Stimulated activated naive CD4-positive, alpha-beta T cell (primary cell): ENCODE measurements around the gene KLF7.

Source experiments
- DNase-seq, 6 experiments: peaks; one replicate each; lab custom pipeline; 2025; lab: John Stamatoyannopoulos, UW

The KLF7 gene

DNA sequence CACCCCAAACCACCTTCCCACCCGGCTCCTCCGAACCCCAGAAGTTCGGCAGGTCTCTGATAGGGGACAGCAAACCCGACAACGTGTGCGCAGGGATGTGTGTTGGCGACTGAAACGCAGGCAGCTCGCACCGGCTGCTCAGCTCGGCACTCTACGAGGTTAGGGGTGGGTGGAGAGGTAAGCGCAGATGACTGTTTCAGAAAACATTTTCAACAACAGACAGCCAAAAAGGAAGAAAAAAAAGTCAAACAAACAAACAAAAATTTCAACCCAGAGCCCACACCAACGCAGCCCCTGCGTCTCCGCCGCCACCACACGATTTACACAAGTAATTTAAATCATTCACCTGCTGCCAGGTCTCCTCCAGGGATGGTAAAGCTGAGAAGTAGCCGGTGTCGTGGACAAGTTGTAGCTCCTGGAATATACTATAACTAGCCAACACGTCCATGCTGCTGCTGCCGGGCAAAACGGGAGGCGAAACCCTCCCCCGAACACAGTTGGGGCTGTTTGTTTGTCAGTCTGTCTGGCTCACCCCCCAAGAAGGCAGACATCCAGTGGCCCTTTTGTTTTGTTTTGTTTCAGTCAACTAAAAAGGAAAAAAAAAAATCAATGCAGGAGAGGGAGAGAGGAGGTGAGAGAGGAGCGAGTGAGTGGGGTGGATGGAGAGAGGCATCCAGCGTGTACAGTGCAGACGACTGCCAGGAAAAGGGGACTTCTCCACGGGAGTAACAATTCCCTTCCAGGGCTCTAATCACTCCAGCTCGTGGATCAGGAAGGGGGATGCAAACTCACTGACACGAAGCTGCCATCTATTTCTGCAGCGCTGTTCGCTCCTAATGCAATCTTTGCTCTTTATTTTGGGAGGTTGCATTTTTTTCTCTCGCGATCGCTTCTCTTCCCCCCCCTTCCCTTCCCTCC, at the start of gene KLF7:
Gene KLF7, minus strand, starts transcription at position 828 of the 918 bp plus-strand sequence. Its CDS starts 380 bp downstream, at position 448.
- peak; percentile 45 to 84 (median 64) for DNase-seq

GRCh38 chr2:207215308-207215707, 49.6 kb upstream of the KLF7 start:
- no peak for DNase-seq

- no peak for DNase-seq
Measured at GRCh38 chr2:207214446-207214845, 48.7 kb upstream of the KLF7 start.

GRCh38 chr2:207206011-207206410, 40.3 kb upstream of the KLF7 start:
- DNase-seq: no peak

DNA sequence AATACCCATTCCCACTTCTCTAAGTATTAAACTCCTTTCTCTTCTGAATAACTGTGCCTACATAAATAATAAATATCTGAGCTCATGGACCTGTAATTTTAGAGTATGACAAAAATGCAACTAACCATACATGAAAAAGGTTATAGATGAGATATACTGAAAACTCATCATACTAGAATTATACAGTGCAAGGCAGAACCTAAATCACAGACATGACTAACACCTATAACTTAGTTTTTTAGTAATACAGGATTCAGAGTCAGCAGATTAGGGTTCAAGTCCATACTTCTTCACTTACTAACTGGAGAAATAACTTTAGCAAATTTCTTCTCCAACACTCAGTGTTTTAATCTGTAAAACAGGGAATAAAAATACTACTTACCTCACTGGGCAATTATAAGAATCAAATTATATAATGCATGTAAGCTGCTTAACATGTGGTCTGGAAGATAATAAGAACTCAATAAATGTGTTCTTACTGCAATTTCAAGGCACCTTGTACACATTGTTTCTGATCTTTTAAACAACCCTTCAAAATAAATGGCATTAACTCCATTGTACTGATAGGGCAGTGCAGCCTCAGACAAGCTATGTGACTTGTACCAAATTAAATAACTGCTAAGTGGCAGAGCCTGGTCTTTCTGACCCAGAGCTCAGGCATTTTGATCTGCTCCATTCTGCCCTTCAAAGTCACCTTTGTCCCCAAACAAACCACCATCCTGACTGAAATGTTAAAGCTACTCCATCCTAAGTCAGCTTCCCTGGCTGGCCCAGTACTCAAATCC, 39.6 kb upstream of the KLF7 start:
- DNase-seq: no peak

GRCh38 chr2:207203056-207203455, 37.3 kb upstream of the KLF7 start:
- DNase-seq: no peak

DNA sequence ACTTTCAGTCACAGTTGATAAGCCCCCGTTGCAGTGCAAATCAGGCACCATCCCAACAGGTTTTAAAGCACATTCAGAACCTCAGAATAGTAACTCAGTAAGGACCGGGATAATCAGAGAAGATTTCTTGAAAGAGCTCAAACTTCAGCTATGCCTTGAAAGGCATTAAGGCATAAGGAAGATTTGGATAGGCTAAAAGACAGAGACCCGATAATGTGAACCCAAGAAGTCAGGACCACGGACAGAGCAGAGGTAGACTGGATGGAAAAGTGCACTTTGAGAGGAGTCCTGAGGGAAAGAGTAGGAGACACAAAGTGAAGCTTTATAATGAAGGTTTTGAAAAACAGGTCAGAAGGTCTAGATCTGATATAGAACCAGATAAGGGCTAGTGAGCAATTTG, 36.9 kb upstream of the KLF7 start:
- DNase-seq: no peak

DNA sequence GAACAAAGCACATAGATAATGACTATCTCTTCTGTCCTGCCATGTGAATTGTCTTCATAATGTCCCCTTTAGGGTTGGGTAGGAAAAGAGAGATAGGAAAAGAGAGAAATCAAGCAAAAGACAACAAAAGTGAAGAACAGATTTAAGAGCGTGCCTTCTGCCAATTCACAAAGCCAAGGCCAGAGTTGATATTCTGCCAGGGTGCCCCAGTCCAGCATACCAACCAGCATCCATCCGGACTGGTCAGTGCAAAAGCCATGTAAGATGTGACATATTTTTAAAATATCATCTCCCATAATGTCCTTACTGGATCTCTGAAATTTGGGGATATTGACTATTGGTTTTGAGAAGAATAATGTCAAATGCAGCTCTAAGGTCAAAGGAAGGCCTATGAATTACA, 35.7 kb upstream of the KLF7 start:
- no peak for DNase-seq

DNA sequence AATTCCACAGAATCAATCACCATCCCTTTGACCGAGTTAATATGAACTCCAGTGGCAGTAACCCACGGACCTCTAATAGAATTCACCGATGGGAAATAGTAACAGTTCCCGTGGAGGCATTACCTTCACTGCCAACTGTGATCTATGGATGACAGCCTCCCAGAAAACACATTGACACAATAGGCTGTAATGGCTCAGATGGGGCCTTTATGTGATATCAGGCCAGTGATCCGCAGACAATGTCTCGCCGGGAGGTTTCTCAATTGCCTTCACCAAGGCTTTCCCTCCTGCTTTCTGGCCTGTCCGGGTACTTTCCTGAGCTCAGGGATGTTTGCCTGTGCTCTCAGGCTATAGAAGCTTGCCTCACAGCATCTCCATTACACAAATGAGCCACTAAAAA, 34.4 kb upstream of the KLF7 start:
- DNase-seq: no peak

DNA sequence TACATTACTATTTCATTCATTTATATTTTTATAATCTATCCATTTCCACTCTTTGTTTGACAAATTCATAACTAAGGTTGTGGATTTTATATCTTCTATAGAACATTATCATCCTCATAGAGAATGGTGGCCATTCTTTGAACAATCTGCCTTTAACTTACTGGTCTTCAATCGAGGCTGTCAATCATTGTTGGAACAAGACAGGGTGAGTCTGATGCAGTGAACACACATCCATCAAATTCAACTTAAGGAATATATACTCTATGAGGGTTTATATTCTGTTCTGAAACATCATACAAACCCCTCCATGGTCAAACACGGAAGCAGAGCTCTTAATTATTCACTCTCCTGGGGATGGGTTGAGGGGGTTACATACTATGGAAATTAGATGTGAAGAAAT, 28.3 kb upstream of the KLF7 start:
- DNase-seq: no peak

DNA sequence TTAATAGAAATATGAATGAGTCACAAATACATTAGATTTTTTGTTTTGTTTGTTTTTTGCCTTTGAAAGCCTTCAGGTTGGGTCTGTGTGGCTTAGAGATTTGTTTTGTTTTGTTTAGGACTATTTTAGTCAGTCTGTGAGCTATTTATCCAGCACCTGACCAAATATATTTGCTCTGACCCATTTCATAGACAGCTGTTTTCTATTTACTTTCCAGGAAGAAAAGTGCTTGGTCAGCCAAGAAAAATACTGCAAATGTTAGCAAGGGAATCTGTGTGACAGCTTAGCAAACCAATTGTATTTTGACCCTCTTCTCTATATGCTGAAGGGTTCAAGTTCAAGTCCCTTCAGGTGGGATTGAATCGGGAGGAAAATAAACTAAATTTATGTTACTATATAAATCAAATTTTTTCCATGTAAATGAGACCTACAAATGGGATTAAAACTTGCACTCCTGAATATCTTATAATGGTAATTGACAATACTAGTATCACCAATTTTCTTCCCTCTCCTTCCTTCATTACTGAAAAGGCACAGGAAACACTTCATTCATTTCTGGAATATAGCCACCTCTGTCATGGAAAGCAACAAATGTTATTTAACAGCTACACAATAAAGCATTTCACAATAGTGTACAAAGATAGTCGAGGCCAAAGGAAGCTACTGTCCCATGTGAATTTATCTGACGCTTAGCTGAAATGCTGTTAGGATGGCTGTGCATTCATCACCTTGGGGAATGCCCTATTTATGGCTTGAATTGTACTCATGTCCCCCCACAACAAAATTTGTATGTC, 23.1 kb upstream of the KLF7 start:
- no peak for DNase-seq

DNA sequence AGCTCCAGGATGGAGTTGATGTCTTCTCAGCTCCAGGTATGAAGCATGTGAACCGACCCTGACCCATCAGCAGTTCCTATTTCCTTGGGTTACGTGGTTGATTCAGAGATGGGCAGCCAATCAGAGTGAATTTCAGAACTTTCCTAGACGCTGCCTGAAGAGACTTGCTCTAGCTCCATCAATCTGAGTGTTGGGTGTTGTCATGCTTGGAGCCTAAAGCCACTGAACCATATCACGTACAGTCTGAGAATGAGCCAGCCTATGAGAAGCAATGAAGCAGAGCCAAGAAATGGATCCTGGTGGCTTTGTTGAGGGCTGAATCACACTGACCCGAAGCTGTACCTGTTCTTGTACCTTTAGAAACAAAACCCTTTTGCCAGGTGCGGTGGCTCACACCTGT, 19.6 kb upstream of the KLF7 start:
- no peak for DNase-seq

GRCh38 chr2:207184768-207185167, 19.0 kb upstream of the KLF7 start:
- DNase-seq: no peak

DNA sequence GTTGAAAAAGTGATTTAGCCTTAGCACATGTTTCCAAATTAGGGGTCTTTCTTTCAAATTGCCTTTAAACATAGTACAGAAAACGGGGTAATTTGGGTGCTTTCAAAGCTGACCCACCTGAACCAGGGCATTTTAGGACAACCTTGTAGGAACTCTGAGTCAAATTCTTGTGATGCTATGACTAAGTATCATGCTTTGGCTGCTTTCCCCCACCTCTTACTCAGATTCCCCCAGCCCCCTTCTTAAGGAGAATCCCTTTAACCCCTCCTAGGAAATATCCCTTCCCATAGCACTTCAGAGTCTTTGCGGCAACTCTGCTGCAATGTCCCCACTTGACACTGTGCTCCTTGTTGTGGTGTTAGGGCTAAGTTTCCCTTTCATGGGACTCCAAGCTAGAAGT, 18.6 kb upstream of the KLF7 start:
- DNase-seq: no peak

- DNase-seq: no peak
Measured at GRCh38 chr2:207183506-207183905, 17.8 kb upstream of the KLF7 start.

DNA sequence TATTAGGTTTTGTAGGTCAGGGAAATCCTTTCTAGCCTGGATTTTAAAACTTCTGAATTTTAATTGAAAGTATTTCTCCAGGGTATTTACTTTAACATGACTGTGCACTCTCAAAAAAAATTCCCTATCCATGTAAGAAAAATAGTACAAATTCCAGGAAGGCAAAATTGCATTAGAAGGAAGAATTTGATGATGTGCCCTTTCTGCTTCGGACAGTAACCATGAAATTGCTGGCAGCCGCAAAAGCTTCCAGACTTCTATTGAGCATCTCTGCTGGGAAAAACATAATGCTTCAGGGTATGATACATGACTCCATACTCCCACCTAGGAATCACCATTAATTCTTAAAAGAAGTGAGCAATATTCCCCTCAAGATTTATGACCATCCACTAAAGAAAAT, 17.2 kb upstream of the KLF7 start:
- no peak for DNase-seq

GRCh38 chr2:207181526-207182274, 16.0 kb upstream of the KLF7 start:
- no peak for DNase-seq

- DNase-seq: no peak
Measured at GRCh38 chr2:207180741-207181140, 15.0 kb upstream of the KLF7 start.

DNA sequence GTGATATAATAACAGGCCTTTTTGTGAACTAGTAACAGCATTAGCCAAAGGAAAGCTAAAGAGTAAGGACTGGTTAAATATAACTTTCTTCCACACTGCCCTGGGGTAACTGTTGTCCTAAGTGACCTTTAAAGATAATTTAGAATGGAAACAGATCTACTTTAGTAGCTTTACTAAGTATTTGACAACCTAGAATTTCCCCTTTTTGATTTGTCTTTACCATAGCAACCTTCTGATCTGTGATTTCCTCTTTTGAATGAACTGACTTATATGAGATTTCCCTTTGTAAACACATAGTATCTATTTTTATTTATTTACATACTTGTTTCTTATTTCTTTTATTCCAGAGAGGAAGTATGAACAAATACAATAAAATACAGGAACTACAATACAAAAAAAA, 10.5 kb upstream of the KLF7 start:
- DNase-seq: no peak

- no peak for DNase-seq
Measured at GRCh38 chr2:207173641-207174040, 7.9 kb upstream of the KLF7 start.

GRCh38 chr2:207167099-207167923, 1.6 kb upstream of the KLF7 start:
- peak in 1 of 6 experiments; percentile 45 for DNase-seq
